PC-9 (cell line): ENCODE results near the gene FBF1. TPM values are rescaled to one million over a fixed set of nuclear protein-coding genes. Genes with fewer than 3 reads are reported as not detected.

Source experiments
- BruUV-seq: library from RNA; stranded (reverse); fragments of 400-500 nt; replicated peaks from 2 replicates; lab custom pipeline; 2021; lab: Mats Ljungman, UMichigan
- CTCF ChIA-PET: fragments of 300-600 bp; sonication (Branson Sonifier 250); formaldehyde crosslinking; loops from one replicate; lab custom pipeline; 2022; ENCODE audit warnings: antibody characterized with exemption; lab: Charles Lee
- POLR2A ChIA-PET: fragments of 300-600 bp; sonication (Branson Sonifier 250); formaldehyde crosslinking; loops from one replicate; lab custom pipeline; 2022; ENCODE audit warnings: antibody characterized with exemption; ENCODE audit not compliant: unreplicated experiment; lab: Charles Lee
- DNase-seq, 2 experiments: peaks; one replicate each; pipeline versions ENCODE4 v3.0.0 to v3.0.0-alpha.2; 2015 to 2022; ENCODE audit warnings: mixed read lengths in 1 of 2
- H2AFZ ChIP-seq: fragments of 200-600 bp; sonication (generic); 2 replicates; pipeline ENCODE4 v1.8.1; 2017; ENCODE audit warnings: antibody characterized with exemption
- H3F3A ChIP-seq: fragments of 200-600 bp; sonication (generic); 2 replicates; pipeline ENCODE4 v1.8.1; 2017; ENCODE audit warnings: antibody characterized with exemption, mild to moderate bottlenecking, low read depth; ENCODE audit not compliant: insufficient read depth
- H3K27ac ChIP-seq: fragments of 200-600 bp; sonication (generic); 2 replicates; pipeline ENCODE4 v1.6.1; 2016; ENCODE audit warnings: mixed run types
- H3K27me3 ChIP-seq: fragments of 200-600 bp; sonication (generic); 2 replicates; pipeline ENCODE4 v1.6.1; 2016; ENCODE audit warnings: low read depth, mixed run types; ENCODE audit not compliant: insufficient read depth
- H3K36me3 ChIP-seq: fragments of 200-600 bp; sonication (generic); 2 replicates; pipeline ENCODE4 v1.6.1; 2016; ENCODE audit warnings: low read depth, mixed run types
- H3K4me1 ChIP-seq: fragments of 200-600 bp; sonication (generic); replicated peaks from 2 replicates; pipeline ENCODE4 v1.6.1; 2016; ENCODE audit warnings: mixed run types; ENCODE audit not compliant: insufficient read depth
- H3K4me2 ChIP-seq: fragments of 200-600 bp; sonication (generic); 2 replicates; pipeline ENCODE4 v1.6.1; 2017; ENCODE audit warnings: mixed run types
- H3K4me3 ChIP-seq: fragments of 200-600 bp; sonication (generic); 2 replicates; pipeline ENCODE4 v1.6.1; 2016; ENCODE audit warnings: mixed run types
- H3K79me2 ChIP-seq: fragments of 200-600 bp; sonication (generic); 2 replicates; pipeline ENCODE4 v1.6.1; 2017; ENCODE audit warnings: low read depth, mixed run types
- H3K9me2 ChIP-seq: fragments of 200-600 bp; sonication (generic); 2 replicates; pipeline ENCODE4 v1.8.1; 2017; ENCODE audit warnings: mild to moderate bottlenecking; ENCODE audit not compliant: insufficient read depth
- H3K9me3 ChIP-seq: fragments of 200-600 bp; sonication (generic); 2 replicates; pipeline ENCODE4 v1.8.1; 2016; ENCODE audit warnings: low read depth; ENCODE audit not compliant: insufficient read depth
- H4K20me1 ChIP-seq: fragments of 200-600 bp; sonication (generic); 2 replicates; pipeline ENCODE4 v1.8.1; 2017; ENCODE audit not compliant: insufficient read depth
- EZH2 ChIP-seq: fragments of 200-600 bp; sonication (generic); IDR thresholded peaks from 2 replicates; pipeline ENCODE4 v1.8.0; 2017; ENCODE audit warnings: antibody characterized with exemption, low read depth
- intact Hi-C: fragments of 100-400 bp; cut with micrococcal nuclease; formaldehyde crosslinking; loops from one replicate; pipeline ENCODE4 v1.10.0; 2022; ENCODE audit not compliant: unreplicated experiment
- total RNA-seq: library from RNA; stranded (reverse); gene quantifications from 2 replicates; pipeline ENCODE4 v1.2.3, GENCODE V29; 2021
- TF ChIP-seq, protein P1 (sequence below): fragments of 200-600 bp; sonication (generic); conservative IDR thresholded peaks from 2 replicates; pipeline ENCODE4 v1.6.1; 2017; ENCODE audit warnings: mixed run types, antibody characterized with exemption, mild to moderate bottlenecking, moderate library complexity

Gene FBF1
- total RNA-seq, 1 experiment from 2014 or later = 22.5 TPM

DNA sequence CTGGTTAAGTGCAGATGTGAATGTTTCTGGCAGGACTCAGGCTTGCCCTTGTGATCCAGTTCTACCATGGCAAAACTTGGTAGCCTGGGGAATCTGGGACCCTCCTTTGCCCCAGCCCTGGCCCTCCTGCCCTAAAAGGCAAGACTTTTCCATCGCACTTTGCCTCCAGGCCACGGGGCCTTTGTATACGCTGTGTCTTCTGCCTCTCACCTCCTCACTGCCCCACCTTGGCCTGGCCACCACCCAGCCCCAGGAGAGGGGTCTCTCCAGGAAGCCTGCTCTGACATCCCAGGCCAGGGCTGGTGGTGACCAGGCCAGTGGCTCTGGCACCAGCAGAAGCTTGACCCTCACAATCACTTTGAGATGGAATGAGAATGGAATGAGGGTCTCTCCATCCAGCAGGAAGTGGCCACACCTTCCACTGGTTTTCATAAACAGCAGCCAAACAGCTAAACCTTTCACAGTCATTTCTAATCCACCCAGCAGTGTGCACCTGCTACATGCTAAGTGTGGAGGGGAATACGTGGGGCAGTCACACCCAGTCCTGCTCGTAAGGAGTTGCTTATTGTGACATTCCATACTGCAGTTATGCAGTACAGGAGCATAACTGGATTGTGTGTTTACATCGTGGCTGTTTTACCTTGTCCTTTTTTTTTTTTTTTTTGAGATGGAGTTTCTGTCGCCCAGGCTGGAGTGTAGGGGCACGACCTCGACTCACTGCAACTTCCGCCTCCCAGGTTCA lies 34.5 kb downstream of the FBF1 start:
- DNase-seq = no peak
- Histone ChIP-seq H3K4me2 (no peak overlapping the region), H3K9me2 (no peaks in the 10 kb centered on the region), H2AFZ (no peak overlapping the region), H4K20me1 (no peaks in the 10 kb centered on the region), H3K9me3 (no peaks in the 10 kb centered on the region), H3K4me3 (no peak overlapping the region), H3K27ac (no peak overlapping the region), H3K79me2 (peaks cover 28% of the 10 kb centered on the region), H3K4me1 (peaks cover 12% of the 10 kb centered on the region), H3F3A (peaks cover 27% of the 10 kb centered on the region), H3K27me3 (no peaks in the 10 kb centered on the region), H3K36me3 (peaks cover 12% of the 10 kb centered on the region; the same call in 1 of the 2 replicates)
- TF ChIP-seq EZH2 = no peak
- TF ChIP-seq, protein P1, sequence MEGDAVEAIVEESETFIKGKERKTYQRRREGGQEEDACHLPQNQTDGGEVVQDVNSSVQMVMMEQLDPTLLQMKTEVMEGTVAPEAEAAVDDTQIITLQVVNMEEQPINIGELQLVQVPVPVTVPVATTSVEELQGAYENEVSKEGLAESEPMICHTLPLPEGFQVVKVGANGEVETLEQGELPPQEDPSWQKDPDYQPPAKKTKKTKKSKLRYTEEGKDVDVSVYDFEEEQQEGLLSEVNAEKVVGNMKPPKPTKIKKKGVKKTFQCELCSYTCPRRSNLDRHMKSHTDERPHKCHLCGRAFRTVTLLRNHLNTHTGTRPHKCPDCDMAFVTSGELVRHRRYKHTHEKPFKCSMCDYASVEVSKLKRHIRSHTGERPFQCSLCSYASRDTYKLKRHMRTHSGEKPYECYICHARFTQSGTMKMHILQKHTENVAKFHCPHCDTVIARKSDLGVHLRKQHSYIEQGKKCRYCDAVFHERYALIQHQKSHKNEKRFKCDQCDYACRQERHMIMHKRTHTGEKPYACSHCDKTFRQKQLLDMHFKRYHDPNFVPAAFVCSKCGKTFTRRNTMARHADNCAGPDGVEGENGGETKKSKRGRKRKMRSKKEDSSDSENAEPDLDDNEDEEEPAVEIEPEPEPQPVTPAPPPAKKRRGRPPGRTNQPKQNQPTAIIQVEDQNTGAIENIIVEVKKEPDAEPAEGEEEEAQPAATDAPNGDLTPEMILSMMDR = no peak
- intact Hi-C loops = loop anchor here (5.0 to 10.0 kb wide), 4 partner anchors 198 to 396 kb away; partner anchors contain the start of gene EXOC7
- no TSS peak for BruUV-seq
- ChIA-PET POLR2A (interaction anchor here (0.7 kb wide), 1 partner anchor 39 kb away, joined by 8 read pairs; no protein-coding TSS in a partner anchor), CTCF (interaction anchor here (0.6 to 1.4 kb wide), 6 partner anchors 91 to 200 kb away, joined by 3 to 21 read pairs (median 3); partner anchors contain the start of gene UNK)

DNA sequence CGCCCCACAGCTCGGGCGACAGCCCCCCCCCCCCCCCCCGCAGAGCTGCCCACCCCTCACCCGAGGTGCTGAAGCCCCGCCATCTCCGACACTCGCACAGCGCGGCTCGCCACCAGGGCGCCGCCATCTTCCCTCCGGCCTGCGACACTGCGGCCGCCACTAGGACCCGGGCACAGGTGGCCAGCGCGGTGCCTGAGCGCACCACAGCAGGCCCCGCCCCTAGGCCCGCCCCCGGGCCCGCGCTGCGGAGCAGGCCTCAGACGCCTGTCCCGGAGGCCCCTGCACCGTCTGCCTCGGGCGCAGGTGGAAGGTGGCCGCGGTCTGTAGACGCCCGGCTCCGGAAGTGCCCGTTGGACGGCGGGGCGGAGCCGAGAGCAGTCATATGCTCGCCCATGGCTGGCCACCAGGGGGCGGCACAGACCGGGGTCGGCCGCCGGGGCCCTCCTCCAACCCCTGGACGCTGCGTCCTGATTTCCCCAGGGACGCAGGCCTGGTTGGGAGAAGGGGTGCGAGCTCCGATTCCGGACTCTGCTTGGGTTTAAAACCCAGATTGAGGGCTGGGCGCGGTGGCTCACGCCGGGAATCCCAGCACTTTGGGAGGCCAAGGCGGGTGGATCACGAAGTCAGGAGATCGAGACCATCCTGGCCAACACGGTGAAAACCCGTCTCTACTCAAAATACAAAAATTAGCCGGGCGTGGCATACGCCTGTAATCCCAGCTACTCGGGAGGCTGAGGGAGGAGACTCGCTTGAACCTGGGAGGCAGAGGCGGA lies 35.9 kb downstream of the FBF1 start, which contains the start of gene MRPL38:
Gene MRPL38 (minus strand): TSS at position 136 of the 773 bp plus-strand sequence. CDS start 9 bp downstream, at position 127.
- Histone ChIP-seq H3K27ac (peak within 1 kb of the TSS; percentile 56), H4K20me1 (no peaks in the 10 kb centered on the region), H3K9me3 (no peaks in the 10 kb centered on the region), H3K36me3 (peaks cover 14% of the 10 kb centered on the region; the same call in 1 of the 2 replicates), H3F3A (peaks cover 31% of the 10 kb centered on the region), H3K79me2 (peaks cover 28% of the 10 kb centered on the region), H3K27me3 (no peaks in the 10 kb centered on the region), H2AFZ (peak within 1 kb of the TSS; percentile 98), H3K9me2 (no peaks in the 10 kb centered on the region), H3K4me3 (peak within 1 kb of the TSS; percentile 76), H3K4me1 (peaks cover 12% of the 10 kb centered on the region), H3K4me2 (peak within 1 kb of the TSS; percentile 93)
- ChIA-PET CTCF (interaction anchor here (0.6 to 1.4 kb wide), 5 partner anchors 22 to 609 kb away, joined by 3 to 6 read pairs (median 4); no protein-coding TSS in a partner anchor), POLR2A (no interaction called here)
- BruUV-seq = no TSS peak
- peak; percentile 86 to 99 for DNase-seq
- intact Hi-C loops = loop anchor here (1.0 to 10.0 kb wide), 7 partner anchors 74 to 397 kb away; partner anchors contain the start of genes ACOX1, EXOC7 and TEN1
- TF ChIP-seq EZH2 = no peak
- TF ChIP-seq, protein P1 = peak; percentile 96

DNA sequence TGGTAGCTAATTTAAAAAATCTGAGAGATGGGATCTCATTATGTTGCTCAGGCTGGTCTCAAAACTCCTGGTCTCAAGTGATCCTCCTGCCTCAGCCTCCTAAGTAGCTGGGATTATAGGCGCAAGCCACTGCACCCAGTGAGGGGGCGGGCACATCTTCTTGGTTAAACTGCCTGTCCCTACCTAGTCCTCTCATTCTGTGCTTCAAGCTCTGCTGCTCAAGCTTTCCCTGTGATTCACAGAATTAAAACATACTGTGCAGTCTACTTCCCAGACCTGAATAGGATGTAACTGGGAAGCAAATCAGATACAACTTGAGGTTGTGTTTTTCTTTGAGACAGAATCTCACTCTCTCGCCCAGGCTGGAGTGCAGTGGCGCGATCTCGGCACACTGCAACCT lies 38.4 kb downstream of the FBF1 start:
- intact Hi-C loops = loop anchor here (10.0 kb wide), 2 partner anchors 202 to 372 kb away; partner anchors contain the start of gene EXOC7
- H3K9me3 ChIP-seq = no peaks in the 10 kb centered on the region
- H3K4me1 ChIP-seq = peaks cover 12% of the 10 kb centered on the region
- H3K36me3 ChIP-seq = peaks cover 14% of the 10 kb centered on the region; the same call in 1 of the 2 replicates
- no peak overlapping the region for H3K4me3 ChIP-seq
- no peak overlapping the region for H2AFZ ChIP-seq
- H3K27me3 ChIP-seq = no peaks in the 10 kb centered on the region
- H3K4me2 ChIP-seq = no peak overlapping the region
- DNase-seq = no peak
- H3K9me2 ChIP-seq = no peaks in the 10 kb centered on the region
- POLR2A ChIA-PET = interaction anchor here (0.5 to 0.9 kb wide), 2 partner anchors 47 to 227 kb away, joined by 4 read pairs; partner anchors contain the start of gene WBP2
- H4K20me1 ChIP-seq = no peaks in the 10 kb centered on the region
- BruUV-seq = no TSS peak
- H3K79me2 ChIP-seq = peaks cover 28% of the 10 kb centered on the region
- TF ChIP-seq, protein P1 = no peak
- no peak for TF ChIP-seq EZH2
- no peak overlapping the region for H3K27ac ChIP-seq
- CTCF ChIA-PET = no interaction called here
- H3F3A ChIP-seq = peaks cover 31% of the 10 kb centered on the region; the same call in 1 of the 2 replicates
